ENCODE data around the gene EPB41L4A. TPM values are rescaled to one million over a fixed set of nuclear protein-coding genes. Genes with fewer than 3 reads are reported as not detected.

The EPB41L4A gene
- total RNA-seq, 1 donor from 2014 or later = 2.7 TPM

DNA sequence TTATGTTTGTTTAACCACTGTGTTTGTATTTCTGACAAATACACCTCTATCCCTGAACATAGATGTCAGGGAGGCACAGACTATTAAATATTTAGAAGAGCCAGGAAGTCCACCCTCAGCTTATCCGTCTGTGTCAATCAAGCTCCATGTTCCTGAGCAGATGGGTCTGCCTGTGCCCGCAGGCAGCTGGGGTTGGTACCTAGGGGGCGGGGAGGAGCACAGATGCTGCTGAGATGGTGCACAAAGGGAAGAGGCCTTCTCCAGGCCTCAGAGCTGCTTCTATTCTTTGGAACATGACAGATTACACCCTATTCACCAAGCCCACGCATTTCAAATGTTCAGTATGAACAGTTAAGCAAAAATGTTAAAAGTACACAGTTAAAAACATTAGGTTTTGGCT lies 142.1 kb downstream of the EPB41L4A start:
- Mint-ChIP-seq H3K27ac (ENCODE audit: unreplicated experiment) (no peak overlapping the region), H3K27me3 (ENCODE audit: unreplicated experiment) (no peaks in the 10 kb centered on the region), H3K4me1 (ENCODE audit: unreplicated experiment) (no peaks in the 10 kb centered on the region), H3K4me3 (ENCODE audit: unreplicated experiment) (no peak overlapping the region), H3K36me3 (ENCODE audit: unreplicated experiment) (no peaks in the 10 kb centered on the region), H3K9me3 (ENCODE audit: unreplicated experiment) (no peaks in the 10 kb centered on the region)
- TF ChIP-seq, protein P1, sequence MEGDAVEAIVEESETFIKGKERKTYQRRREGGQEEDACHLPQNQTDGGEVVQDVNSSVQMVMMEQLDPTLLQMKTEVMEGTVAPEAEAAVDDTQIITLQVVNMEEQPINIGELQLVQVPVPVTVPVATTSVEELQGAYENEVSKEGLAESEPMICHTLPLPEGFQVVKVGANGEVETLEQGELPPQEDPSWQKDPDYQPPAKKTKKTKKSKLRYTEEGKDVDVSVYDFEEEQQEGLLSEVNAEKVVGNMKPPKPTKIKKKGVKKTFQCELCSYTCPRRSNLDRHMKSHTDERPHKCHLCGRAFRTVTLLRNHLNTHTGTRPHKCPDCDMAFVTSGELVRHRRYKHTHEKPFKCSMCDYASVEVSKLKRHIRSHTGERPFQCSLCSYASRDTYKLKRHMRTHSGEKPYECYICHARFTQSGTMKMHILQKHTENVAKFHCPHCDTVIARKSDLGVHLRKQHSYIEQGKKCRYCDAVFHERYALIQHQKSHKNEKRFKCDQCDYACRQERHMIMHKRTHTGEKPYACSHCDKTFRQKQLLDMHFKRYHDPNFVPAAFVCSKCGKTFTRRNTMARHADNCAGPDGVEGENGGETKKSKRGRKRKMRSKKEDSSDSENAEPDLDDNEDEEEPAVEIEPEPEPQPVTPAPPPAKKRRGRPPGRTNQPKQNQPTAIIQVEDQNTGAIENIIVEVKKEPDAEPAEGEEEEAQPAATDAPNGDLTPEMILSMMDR (IDR thresholded peaks at IDR 0.05) = no peak
- DNase-seq (ENCODE audit: extremely low spot score, unreplicated experiment) = no peak

DNA sequence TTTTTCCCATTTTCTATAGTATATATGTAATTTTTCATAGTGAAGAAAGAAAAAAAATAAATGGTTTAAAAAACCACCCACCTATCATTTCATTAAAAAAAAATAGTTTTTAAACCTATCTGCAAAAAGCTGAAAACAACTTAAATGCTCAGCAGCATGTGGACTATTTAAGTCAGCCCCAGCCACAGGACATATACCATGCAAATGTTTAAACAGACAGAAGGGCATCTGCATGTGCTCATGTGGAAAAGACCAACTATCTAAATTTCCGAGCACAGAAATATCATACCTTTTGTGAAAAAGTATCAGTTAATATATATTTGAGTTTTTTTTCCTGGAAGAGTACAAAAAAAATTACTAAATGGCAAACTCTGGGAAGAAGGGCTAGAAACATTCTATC lies 143.4 kb downstream of the EPB41L4A start:
- no peak overlapping the region for H3K4me3 Mint-ChIP-seq (ENCODE audit: unreplicated experiment)
- H3K4me1 Mint-ChIP-seq (ENCODE audit: unreplicated experiment) = peaks cover 3% of the 10 kb centered on the region
- DNase-seq (ENCODE audit: extremely low spot score, unreplicated experiment) = no peak
- H3K36me3 Mint-ChIP-seq (ENCODE audit: unreplicated experiment) = no peaks in the 10 kb centered on the region
- no peaks in the 10 kb centered on the region for H3K9me3 Mint-ChIP-seq (ENCODE audit: unreplicated experiment)
- no peak overlapping the region for H3K27ac Mint-ChIP-seq (ENCODE audit: unreplicated experiment)
- no peaks in the 10 kb centered on the region for H3K27me3 Mint-ChIP-seq (ENCODE audit: unreplicated experiment)
- TF ChIP-seq, protein P1 (IDR thresholded peaks at IDR 0.05) = no peak

DNA sequence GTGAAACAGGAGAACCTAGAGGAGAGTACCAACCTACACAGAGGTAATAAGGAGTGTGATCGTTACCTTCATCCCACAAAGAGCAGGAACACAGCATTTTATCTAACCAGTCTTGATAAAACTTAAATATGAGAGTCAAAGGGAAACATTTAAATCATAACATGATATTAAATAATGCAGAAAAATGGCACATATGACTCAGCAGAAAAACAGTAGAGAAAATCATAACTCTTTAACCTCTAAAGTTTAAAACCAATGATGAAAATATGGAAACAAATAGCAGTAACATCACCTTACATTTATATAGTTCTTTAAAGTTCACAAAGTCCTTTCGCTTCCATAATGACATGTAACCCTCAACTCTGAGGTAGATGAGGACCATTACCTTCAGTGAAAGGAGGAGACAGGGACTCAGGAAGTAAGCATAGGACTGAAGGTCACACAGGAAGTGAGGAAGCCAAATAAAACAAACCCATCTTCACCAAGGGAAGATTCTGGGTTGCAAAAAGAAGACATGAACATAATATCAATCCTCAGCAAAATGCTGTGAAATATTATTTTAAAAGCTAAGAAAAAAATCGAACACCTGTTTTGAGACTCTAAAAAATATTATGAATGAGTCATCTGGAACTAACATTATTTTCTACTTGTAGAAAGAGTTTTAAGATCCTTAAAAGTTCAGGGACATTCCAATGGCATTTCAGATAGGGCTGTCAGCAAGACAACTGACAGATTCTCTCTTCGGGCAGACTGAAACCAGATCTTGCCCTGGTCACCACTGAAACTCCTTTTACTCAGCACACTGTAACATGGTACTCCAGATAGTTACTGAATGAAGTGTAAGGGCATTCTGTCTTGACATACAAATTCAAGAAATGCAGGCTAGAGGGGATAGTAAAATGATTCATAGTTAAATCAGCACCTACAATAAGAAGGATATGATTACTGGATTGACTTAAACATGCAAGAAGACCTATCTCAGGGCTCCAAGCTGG lies 148.5 kb downstream of the EPB41L4A start:
- TF ChIP-seq, protein P1 (IDR thresholded peaks at IDR 0.05) = no peak
- no peak for DNase-seq (ENCODE audit: extremely low spot score, unreplicated experiment)
- H3K4me1 Mint-ChIP-seq (ENCODE audit: unreplicated experiment) = peaks cover 12% of the 10 kb centered on the region
- H3K27ac Mint-ChIP-seq (ENCODE audit: unreplicated experiment) = peak overlapping the region; percentile 35
- H3K36me3 Mint-ChIP-seq (ENCODE audit: unreplicated experiment) = no peaks in the 10 kb centered on the region
- H3K9me3 Mint-ChIP-seq (ENCODE audit: unreplicated experiment) = no peaks in the 10 kb centered on the region
- no peak overlapping the region for H3K4me3 Mint-ChIP-seq (ENCODE audit: unreplicated experiment)
- no peaks in the 10 kb centered on the region for H3K27me3 Mint-ChIP-seq (ENCODE audit: unreplicated experiment)

DNA sequence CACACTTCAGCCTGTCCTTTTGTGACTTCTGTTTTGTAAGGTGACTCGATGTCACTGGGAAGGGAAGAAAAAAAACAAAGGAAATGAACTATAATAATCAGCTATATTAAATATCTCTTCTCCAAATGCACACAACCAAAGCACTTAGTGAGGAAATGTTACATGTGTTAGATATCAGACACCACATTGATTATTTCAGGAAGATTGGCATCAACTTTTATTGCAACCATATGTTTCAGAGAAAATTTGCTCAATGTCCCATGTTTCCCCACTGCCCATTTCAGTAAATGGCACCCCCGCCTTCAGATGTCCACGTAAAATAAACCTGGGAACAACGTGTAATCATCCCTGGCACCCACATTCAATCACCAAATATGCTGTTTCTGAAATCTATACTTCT lies 151.8 kb downstream of the EPB41L4A start:
- peaks cover 12% of the 10 kb centered on the region for H3K4me1 Mint-ChIP-seq (ENCODE audit: unreplicated experiment)
- H3K9me3 Mint-ChIP-seq (ENCODE audit: unreplicated experiment) = no peaks in the 10 kb centered on the region
- TF ChIP-seq, protein P1 (IDR thresholded peaks at IDR 0.05) = no peak
- no peaks in the 10 kb centered on the region for H3K36me3 Mint-ChIP-seq (ENCODE audit: unreplicated experiment)
- H3K4me3 Mint-ChIP-seq (ENCODE audit: unreplicated experiment) = no peak overlapping the region
- H3K27ac Mint-ChIP-seq (ENCODE audit: unreplicated experiment) = no peak overlapping the region
- no peaks in the 10 kb centered on the region for H3K27me3 Mint-ChIP-seq (ENCODE audit: unreplicated experiment)
- no peak for DNase-seq (ENCODE audit: extremely low spot score, unreplicated experiment)

DNA sequence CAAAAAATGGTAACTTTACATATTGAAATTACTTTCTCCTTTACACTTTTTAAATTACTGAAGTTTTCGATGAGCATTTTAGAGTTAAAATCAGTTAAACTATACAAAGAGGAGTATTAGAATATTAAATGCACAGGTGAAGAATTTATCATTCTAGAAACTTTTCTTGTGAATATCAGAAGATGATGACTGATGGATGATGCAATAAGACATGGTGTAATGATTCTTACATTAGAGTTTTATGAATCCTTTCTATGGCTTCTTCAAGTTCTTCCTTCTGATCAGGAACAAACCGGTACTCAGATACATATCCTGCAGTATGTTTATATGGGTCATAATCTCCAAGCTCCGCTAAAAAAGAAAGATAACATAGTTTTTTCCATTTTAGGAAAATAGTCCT lies 154.4 kb downstream of the EPB41L4A start:
- no peak overlapping the region for H3K27ac Mint-ChIP-seq (ENCODE audit: unreplicated experiment)
- TF ChIP-seq, protein P1 (IDR thresholded peaks at IDR 0.05) = no peak
- no peaks in the 10 kb centered on the region for H3K9me3 Mint-ChIP-seq (ENCODE audit: unreplicated experiment)
- H3K36me3 Mint-ChIP-seq (ENCODE audit: unreplicated experiment) = no peaks in the 10 kb centered on the region
- no peak overlapping the region for H3K4me3 Mint-ChIP-seq (ENCODE audit: unreplicated experiment)
- DNase-seq (ENCODE audit: extremely low spot score, unreplicated experiment) = no peak
- no peaks in the 10 kb centered on the region for H3K27me3 Mint-ChIP-seq (ENCODE audit: unreplicated experiment)
- H3K4me1 Mint-ChIP-seq (ENCODE audit: unreplicated experiment) = no peaks in the 10 kb centered on the region

All from osteocyte (in vitro differentiated cells).